Right kidney (tissue), 1 donor: ENCODE results near the gene IQCB1.
"Not testable (repeated sequence)": the region's sequence is repeated elsewhere in the genome, so short reads cannot be mapped to it uniquely, and the experiment has no call there.

ENCODE experiments used
- DNase-seq: peaks from one replicate; pipeline ENCODE4 v3.0.0-alpha.2; 2016

The IQCB1 gene

GRCh38 chr3:121748680-121749275, 86.1 kb downstream of the IQCB1 start:
- no peak for DNase-seq

GRCh38 chr3:121747976-121748375, 86.9 kb downstream of the IQCB1 start:
- DNase-seq: no peak

- not testable (repeated sequence) for DNase-seq
Observed at GRCh38 chr3:121743106-121743505, 91.8 kb downstream of the IQCB1 start.

DNA sequence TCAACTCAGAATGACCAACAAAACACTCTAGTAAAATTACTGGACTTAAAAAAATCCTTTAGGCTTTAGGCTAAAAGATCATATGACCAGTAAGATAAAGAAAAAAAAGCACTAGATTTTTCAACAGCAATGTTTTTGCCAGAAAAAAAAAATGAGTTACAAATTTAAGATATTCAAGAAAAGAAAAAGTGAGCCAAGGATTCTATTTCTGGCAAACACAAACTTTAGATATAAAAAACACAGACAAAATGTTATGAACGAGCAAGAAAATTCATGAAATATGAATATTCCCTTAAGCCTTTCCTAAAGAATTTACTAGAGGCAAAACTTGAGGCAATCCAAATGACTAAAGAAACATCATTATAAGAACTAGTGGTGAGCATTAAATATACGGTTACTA, 94.0 kb downstream of the IQCB1 start:
- DNase-seq: no peak

DNA sequence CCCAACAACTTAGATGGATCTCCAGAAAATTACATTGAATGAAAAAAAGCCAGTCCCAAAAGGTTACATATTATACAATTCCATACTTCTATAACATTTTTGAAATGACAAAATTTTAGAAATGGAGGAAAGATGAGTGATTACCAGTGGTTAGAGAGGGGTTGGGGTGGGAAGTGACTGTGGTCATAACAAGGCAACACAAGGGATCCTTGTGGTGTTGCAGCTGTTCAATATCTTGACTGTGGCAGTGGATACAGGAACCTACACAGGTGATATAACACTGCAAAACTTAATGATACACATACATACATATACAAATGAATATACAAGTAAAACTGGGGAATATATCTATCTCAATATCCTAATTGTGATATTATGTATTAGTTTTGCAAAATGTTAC, 95.0 kb downstream of the IQCB1 start:
- DNase-seq: no peak

GRCh38 chr3:121737644-121738043, 97.2 kb downstream of the IQCB1 start:
- DNase-seq: no peak

DNA sequence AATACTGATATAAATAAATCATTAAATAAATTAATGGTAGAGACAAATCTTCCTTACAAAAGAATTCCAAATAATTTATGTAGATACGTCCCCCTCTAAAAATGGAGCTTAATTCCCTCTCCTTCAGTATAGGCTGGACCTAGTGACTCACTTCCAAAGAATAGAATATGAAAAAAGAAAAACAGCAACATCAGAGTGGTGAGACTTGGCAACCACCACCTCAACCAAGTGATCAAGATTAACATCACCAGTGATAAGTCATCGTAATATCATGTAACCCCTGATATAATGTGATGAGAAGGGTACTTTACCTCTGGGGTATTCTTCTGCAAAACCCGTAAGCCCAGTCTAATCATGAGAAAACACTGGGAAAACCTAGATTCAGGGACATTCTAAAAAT, 98.7 kb downstream of the IQCB1 start:
- no peak for DNase-seq

DNA sequence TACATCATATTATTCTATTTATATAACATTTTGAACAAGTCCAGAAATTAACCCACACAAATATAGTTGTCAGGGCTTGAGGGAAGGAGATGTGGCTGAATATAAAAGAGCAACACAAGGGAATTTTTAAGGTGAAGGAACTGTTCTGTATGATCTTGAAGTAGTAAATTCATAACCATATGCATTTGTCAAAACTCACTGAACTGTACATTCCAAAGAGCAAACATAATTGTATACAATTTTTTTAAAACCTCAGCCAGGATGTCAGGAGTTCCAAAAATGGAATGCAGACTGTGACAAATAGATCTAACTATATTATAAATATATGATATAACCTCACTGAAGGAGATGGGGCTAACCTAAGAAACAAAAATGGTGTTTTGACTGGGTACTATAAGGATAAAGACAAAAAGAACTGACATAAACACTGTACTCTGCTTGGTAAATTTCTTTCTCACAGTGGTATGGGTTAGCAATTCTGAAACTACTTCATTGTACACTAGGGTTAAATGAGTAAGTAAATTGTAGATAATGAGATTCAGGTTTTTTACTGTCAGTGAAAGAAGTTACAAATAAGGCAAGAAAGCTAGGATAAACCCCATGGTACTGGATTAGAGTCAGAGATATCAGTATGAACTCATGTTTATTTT, 99.7 kb downstream of the IQCB1 start:
- no peak for DNase-seq

- no peak for DNase-seq
Observed at GRCh38 chr3:121730940-121731687, 103.7 kb downstream of the IQCB1 start.

DNA sequence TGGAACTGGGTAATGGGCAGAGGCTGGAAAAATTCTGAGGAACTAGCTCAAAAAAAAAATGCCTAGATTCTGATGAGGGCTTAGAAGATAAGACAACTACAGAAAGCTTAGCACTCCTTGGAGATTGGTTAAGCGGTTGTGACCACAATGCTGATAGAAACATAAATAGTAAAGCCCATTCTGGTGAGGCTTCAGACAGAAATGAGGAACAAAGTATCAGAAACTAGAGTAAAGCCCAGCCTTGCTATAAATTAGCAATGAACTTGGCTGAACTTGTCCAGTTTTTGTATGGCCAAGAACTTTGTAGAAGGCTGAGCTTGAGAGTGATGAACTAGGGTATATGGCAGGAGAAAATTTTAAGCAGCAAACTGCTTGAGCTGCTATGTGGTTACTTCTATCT, 110.7 kb downstream of the IQCB1 start:
- no peak for DNase-seq

- no peak for DNase-seq
Observed at GRCh38 chr3:121723485-121723884, 111.4 kb downstream of the IQCB1 start.

- DNase-seq: no peak
Observed at GRCh38 chr3:121722411-121722810, 112.4 kb downstream of the IQCB1 start.

- DNase-seq: no peak
Observed at GRCh38 chr3:121720163-121720562, 114.7 kb downstream of the IQCB1 start.
